GM10266 (cell line): Measurements from ENCODE around the gene CDH20.

Experiments
- DNase-seq: peaks from one replicate; pipeline ENCODE4 v3.0.0; 2012; ENCODE audit errors: extremely low spot score
- TF ChIP-seq, protein P1 (sequence below): IDR thresholded peaks from 2 replicates; pipeline ENCODE4 v1.5.1; 2012; ENCODE audit warnings: mild to moderate bottlenecking, low read depth; ENCODE audit not compliant: control insufficient read depth, insufficient read depth; ENCODE audit errors: missing control alignments

Gene CDH20

DNA sequence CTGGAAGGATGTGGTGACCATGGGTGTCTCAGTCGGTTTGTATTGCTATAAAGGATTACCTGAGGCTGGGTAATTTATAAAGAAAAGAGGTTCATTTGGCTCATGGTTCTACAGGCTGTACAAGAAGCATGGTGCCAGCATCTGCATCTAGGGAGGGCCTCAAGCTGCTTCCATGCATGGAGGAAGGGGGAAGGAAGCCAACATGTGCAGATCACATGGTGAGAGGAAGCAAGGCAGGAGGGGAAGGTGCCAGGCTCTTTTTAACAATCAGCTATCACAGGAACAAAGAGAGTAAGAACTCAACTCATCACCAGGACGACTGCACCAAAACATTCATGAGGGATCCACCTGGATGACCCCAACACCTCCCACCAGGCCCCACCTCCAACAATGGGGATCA is 209.4 kb downstream of the CDH20 start:
- no peak for DNase-seq
- TF ChIP-seq, protein P1, sequence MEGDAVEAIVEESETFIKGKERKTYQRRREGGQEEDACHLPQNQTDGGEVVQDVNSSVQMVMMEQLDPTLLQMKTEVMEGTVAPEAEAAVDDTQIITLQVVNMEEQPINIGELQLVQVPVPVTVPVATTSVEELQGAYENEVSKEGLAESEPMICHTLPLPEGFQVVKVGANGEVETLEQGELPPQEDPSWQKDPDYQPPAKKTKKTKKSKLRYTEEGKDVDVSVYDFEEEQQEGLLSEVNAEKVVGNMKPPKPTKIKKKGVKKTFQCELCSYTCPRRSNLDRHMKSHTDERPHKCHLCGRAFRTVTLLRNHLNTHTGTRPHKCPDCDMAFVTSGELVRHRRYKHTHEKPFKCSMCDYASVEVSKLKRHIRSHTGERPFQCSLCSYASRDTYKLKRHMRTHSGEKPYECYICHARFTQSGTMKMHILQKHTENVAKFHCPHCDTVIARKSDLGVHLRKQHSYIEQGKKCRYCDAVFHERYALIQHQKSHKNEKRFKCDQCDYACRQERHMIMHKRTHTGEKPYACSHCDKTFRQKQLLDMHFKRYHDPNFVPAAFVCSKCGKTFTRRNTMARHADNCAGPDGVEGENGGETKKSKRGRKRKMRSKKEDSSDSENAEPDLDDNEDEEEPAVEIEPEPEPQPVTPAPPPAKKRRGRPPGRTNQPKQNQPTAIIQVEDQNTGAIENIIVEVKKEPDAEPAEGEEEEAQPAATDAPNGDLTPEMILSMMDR = no peak

DNA sequence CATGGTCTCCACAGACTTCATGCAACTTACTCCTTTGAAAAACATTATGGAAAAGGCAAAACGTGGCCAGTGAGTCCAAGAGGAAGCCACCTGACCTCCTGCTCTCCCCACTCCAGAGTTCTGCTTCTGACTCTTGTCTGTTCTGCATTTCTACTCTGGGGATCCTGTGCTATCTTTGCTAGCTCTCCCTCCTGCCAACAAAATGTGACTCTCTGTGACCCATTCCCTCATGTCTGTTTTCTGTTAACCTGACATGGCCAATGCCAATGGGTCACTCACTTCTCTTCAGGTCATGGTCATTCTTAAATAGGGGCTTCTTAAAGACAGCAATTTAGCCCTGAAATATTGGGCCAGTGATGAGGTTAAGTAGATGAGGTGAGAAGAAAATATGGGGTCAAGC is 210.3 kb downstream of the CDH20 start:
- DNase-seq = no peak

DNA sequence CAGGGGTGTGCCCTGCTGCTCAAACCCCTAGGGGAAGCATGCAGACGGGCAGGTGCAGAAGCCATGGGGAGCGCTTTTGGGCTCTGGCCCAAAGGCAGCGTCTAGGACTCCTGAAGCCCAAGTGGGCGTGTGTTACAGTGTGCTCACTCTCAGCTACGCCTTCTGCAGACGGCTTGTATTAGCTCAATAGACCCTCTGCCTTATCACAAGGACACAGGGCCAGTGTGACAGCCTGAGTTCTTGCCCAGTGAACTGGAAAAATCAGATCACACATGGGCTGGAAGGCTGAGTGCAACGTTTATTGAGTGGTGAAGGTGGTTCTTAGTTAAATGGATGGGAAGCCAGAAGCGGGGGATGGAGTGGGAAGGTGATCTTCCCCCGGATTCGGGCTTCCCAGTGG is 210.9 kb downstream of the CDH20 start:
- TF ChIP-seq, protein P1 = no peak
- DNase-seq = no peak

More for the DNA sequence above, 210.3 kb downstream of the CDH20 start:
- TF ChIP-seq, protein P1 = no peak

DNA sequence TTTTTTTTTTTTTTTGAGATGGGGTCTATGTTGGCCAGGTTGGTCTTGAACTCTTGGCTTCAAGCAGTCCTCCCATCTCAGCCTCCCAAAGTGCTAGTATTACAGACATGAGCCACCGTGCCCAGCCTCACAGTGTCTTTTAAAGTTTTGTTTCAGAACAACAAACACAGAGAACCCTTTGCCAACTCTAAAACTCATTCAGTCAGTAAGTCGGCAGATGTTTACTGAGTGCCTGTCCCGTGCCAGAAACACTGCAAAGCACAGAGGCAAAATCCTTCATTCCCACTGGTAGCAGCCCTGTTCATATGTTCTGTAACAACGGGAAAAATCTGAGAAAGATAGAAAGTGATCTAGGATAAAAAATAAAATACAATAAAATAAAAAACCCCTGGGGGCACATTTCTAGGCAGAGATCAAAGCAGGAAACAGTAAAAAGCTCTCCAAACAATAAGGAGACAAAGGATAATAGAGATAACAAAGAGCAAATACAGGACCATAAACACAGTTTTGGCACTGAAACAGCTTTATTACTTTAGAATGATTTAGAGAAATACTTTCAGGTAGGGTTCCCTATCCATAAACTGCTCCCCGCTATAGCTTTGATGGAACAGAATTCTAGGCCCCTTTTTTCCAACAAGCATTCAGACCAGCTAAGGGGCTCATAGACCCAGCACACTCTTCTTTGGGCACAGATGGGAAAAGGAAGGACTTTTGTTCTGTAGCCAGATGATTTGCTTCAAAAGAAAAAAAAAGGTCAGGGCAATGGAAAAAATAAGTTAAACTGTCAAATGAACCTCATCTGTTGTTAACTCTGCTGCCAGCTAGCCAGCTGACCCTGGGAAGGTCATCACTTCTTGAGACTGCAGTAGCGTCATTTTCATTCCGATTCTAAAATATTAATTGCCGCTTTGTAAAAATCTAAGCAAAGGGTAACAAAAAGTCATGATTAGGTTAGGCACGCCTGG is 212.3 kb downstream of the CDH20 start:
- no peak for DNase-seq
- TF ChIP-seq, protein P1 = no peak

DNA sequence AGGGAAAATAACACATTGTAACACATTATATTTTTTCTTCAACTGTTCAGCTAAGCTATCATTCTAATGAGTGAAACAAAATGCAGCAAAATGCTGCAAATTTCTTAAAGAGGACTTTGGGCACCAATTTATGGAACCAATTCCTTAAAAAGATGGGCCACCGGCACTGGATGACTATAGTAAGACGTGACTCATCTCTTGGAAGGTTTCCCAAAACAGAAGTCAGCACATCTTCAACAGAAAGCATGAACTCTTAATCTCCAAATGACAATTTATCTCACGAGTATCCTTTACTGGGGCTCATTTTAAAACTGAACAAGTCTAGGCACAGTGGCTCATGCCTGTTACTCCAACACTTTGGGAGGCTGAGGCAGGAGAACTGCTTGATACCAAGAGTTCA is 213.4 kb downstream of the CDH20 start:
- TF ChIP-seq, protein P1 = no peak
- DNase-seq = no peak

DNA sequence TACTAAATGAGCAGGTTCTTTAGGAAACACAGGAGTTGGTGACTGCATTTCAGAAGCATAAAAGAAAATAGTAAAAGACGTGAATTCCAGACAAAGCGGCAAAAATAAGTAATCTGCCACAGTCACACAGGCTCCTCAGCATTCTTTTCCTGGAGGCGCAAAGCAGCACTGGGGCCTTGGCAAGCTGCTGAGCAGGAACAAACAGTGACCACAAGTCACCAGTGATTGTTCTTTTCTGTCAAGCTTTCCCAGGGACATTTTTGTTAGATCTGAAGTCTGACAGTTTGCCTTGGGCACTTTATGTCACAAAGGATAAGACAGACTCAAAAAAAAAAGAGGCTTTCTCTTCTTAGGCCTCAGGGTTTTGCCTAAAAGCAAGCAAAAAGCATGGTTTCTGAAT is 216.2 kb downstream of the CDH20 start:
- no peak for DNase-seq
- TF ChIP-seq, protein P1 = no peak

DNA sequence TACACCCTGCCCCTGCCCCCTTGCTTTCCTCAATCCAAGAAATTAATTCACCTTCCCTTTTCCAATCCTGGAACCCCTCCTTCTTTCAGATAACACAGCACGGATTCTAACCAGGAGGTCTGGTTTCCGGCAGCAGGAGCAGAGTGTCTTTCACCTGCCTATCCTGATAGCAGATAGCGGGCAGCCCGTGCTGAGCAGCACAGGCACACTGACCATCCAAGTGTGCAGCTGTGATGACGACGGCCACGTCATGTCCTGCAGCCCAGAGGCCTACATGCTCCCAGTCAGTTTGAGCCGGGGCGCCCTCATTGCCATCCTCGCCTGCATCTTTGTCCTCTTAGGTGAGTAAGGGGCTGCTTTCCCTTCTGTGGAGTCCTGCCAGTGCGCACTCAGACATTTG is 216.7 kb downstream of the CDH20 start:
- TF ChIP-seq, protein P1 = no peak

More for the DNA sequence above, 216.7 kb downstream of the CDH20 start:
- DNase-seq = no peak
